ENCODE results near the gene C9orf152. TPM values are rescaled to one million over a fixed set of nuclear protein-coding genes. Genes with fewer than 3 reads are reported as not detected.
"Not testable (repeated sequence)": the region's sequence is repeated elsewhere in the genome, so short reads cannot be mapped to it uniquely, and the experiment has no call there.

C9orf152 gene
- total RNA-seq, 3 donors from 2014 or later = 0.14 TPM; not detected in 2

DNA sequence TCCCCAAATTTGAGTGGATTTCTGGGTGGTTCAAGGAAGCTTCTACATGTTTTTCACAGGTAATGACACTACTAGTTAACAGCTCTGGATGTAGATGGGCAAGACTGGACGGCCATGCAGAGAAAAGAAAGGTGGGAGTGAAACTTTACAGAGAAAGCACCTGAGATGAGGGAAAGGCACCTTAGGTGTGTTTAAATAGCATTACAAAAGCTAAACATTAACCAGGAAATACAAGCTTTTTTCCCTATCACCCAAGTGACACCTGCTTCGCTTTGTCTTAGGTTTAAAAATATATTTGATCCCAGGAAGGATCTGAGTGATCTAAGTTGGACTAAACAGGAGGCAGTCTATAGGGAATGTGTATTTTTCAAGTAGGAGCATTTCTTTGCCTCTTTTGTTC is 8.3 kb downstream of the C9orf152 start:
- H3K36me3 Mint-ChIP-seq (ENCODE audit: insufficient read depth) = no peaks in the 10 kb centered on the region

DNA sequence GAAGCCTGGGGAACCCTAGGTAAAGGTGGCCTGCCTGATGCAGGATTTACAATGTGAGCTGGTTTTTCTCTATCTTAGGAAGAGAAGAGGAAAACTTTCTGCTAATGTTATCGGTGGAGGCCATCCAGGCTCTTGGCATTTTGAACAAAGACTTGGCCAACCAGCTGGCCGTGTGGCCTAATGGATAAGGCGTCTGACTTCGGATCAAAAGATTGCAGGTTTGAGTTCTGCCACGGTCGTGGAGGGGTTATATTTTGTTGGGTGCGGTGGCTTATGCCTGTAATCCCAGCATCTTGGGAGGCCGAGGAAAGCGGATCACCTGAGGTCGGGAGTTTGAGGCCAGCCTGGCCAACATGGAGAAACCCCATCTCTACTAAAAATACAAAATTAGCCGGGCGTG is 9.6 kb downstream of the C9orf152 start:
- DNase-seq = no peak
- Mint-ChIP-seq H3K36me3 (ENCODE audit: insufficient read depth) (no peaks in the 10 kb centered on the region), H3K27me3 (ENCODE audit: low read depth) (peaks cover 8% of the 10 kb centered on the region), H3K4me3 (no peak overlapping the region), H3K9me3 (no peaks in the 10 kb centered on the region), H3K4me1 (ENCODE audit: low read depth) (no peaks in the 10 kb centered on the region)
- no peak for ATAC-seq

More for the DNA sequence above, 8.3 kb downstream of the C9orf152 start:
- no peaks in the 10 kb centered on the region for H3K4me1 Mint-ChIP-seq (ENCODE audit: low read depth)
- H3K27me3 Mint-ChIP-seq (ENCODE audit: low read depth) = peaks cover 5% of the 10 kb centered on the region
- ATAC-seq = no peak
- H3K4me3 Mint-ChIP-seq = no peak overlapping the region
- no peaks in the 10 kb centered on the region for H3K9me3 Mint-ChIP-seq
- DNase-seq = no peak

DNA sequence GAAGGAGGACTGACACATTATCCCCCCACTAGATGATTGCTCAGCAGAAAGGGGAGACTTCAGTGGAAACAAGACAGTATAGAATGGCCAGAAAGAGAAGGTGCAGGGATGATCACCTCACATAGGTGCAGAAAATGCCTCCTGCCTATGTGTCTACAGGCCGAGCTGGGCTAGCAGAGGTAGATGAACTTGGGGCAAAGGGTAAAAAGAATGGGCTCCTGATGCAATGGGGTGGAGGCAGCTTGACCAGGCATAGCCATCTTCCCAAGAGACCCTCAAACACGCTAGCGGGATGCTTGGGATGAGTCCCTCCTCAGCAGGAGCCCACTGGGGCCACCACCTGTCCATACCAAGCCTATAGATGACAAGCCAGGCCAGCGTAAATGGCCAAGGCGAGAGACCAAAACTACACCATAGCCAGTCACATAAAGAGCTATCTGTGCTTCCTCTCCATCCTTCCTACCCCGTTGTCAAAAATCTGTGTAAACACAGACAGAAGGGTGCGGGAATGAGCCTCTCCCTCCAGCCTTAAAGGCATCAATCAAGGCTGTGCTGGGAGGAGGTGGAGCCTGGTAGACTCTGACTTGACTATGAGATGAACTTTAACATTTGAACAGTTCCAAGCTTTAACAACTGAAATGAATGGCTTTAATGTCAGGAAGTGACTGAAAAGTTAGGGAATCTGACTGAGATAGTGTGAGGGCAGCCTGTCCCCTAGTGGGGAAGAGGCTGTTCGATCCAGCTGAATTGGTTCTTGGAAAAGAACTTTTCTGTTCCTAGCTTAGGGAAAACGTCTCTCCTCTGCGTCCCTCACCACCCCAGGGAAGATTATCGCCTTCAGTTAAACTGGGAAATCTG is 10.4 kb downstream of the C9orf152 start:
- ATAC-seq = no peak
- no peaks in the 10 kb centered on the region for H3K9me3 Mint-ChIP-seq
- no peak for DNase-seq
- H3K4me3 Mint-ChIP-seq = no peak overlapping the region
- H3K36me3 Mint-ChIP-seq (ENCODE audit: insufficient read depth) = no peaks in the 10 kb centered on the region
- H3K4me1 Mint-ChIP-seq (ENCODE audit: low read depth) = no peaks in the 10 kb centered on the region
- H3K27me3 Mint-ChIP-seq (ENCODE audit: low read depth) = peaks cover 11% of the 10 kb centered on the region

DNA sequence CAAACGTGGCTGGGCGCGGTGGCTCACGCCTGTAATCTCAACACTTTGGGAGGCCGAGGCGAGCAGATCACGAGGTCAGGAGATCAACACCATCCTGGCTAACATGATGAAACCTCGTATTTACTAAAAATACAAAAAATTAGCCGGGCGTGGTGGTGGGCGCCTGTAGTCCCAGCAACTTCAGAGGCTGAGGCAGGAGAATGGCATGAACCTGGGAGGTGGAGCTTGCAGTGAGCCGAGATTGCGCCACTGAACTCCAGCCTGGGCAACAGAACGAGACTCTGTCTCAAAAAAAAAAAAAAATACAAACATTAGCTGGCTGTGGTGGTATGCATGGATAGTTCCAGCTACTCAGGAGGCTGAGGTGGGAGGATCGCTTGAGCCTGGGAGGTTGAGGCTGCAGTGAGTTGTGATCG is 11.9 kb downstream of the C9orf152 start:
- H3K4me1 Mint-ChIP-seq (ENCODE audit: low read depth); H3K9me3 Mint-ChIP-seq; H3K4me3 Mint-ChIP-seq; H3K36me3 Mint-ChIP-seq (ENCODE audit: insufficient read depth); ATAC-seq; DNase-seq: not testable (repeated sequence)
- H3K27me3 Mint-ChIP-seq (ENCODE audit: low read depth) = peaks cover 11% of the 10 kb centered on the region

DNA sequence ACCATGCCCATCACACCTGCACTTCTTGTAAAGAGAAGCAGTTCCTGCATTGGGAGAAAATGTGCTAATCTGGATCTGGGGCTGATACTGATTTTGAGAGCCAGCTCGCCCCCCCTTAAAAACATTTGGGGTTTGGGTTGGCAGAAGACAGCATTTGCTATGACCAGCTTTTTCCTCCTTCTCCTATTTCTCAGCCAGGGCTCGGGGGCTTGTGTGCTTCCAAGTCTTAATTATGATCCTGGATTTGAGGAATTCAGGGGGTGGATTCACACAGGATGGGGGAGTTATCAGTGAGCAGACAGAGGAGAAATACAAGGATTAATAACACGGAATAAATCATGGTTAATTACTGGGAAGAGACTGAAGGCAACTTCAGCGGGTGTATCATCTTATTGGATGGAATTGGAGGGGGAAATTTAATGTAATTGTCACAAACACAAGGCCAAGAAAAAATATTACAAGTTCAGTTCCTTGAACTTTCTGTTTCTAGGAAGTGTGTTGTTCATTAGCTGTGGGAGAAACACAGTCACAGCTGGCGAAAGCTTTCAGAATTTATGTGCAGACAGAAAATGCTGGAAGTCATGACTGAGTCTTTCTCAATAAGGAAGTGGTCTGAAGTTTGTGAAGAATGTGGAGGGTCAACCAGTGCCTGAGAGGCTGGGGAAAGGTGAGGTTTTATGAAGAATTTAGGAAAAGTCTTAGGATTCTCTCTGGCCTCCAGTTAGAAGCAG is 15.3 kb downstream of the C9orf152 start:
- DNase-seq = no peak
- peaks cover 5% of the 10 kb centered on the region for H3K27me3 Mint-ChIP-seq (ENCODE audit: low read depth)
- H3K4me3 Mint-ChIP-seq = no peak overlapping the region
- H3K9me3 Mint-ChIP-seq = no peaks in the 10 kb centered on the region
- peaks cover 1% of the 10 kb centered on the region for H3K4me1 Mint-ChIP-seq (ENCODE audit: low read depth)
- H3K36me3 Mint-ChIP-seq (ENCODE audit: insufficient read depth) = no peaks in the 10 kb centered on the region
- ATAC-seq = no peak

DNA sequence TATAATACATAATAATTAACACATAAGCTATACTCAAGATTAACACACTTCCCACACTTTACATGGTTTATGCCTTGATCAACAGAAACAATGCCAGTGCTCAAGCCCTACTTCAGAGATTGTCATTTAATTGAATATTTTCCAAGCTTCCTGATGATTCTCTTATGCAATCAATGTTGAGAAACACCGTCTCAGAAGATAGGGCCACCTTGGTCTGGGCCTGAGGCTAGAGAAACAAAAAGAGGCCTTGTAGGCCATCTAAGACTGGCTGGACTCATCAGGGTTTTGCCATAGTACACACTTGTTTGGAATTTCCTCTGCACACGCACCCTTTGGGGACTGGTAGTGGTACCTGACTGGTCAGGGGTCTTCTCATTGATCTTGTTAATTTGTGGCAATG is 16.3 kb downstream of the C9orf152 start:
- Mint-ChIP-seq H3K27me3 (ENCODE audit: low read depth) (peaks cover 5% of the 10 kb centered on the region), H3K9me3 (no peaks in the 10 kb centered on the region), H3K4me1 (ENCODE audit: low read depth) (peaks cover 1% of the 10 kb centered on the region), H3K36me3 (ENCODE audit: insufficient read depth) (no peaks in the 10 kb centered on the region), H3K4me3 (no peak overlapping the region)
- DNase-seq (no peak), ATAC-seq (no peak)

DNA sequence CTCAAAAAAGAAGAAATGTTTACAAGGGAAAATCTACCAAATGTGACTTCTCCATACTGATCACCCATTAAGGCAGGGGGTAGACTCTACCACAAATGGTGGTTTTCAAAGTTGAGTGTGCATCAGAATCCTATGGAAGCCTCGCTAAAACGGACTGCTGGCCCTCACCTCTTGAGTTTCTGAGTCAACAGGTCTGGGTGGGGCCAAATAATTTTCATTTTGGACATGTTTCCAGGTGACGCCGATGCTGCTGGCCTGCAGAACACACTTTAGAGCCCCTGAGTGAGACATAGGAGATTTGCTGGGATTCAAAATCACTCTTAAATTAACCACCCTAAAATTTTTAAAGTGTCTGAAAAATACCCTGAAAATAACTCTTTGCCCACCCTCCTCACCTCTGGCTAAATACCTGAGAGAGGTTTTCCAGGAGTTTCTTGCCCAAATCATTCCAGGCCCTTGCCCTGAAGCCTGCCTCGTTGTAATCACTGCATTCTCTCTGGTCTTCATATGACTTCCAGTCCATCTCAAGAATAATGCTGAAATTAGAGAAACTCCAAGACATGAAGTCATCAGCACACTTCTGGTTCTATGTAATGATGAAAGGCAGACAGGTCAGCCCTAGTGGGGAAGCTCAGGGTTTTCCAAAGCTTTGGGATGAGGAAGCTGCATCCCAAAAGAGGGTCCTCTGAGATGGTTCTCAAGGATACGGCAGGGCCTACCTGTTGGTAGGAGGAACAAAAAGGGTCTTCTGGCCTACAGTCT is 18.2 kb downstream of the C9orf152 start:
- Mint-ChIP-seq H3K9me3 (no peaks in the 10 kb centered on the region), H3K4me3 (no peak overlapping the region), H3K4me1 (ENCODE audit: low read depth) (peaks cover 1% of the 10 kb centered on the region), H3K36me3 (ENCODE audit: insufficient read depth) (no peaks in the 10 kb centered on the region), H3K27me3 (ENCODE audit: low read depth) (peaks cover 5% of the 10 kb centered on the region)
- no peak for DNase-seq
- ATAC-seq = no peak

DNA sequence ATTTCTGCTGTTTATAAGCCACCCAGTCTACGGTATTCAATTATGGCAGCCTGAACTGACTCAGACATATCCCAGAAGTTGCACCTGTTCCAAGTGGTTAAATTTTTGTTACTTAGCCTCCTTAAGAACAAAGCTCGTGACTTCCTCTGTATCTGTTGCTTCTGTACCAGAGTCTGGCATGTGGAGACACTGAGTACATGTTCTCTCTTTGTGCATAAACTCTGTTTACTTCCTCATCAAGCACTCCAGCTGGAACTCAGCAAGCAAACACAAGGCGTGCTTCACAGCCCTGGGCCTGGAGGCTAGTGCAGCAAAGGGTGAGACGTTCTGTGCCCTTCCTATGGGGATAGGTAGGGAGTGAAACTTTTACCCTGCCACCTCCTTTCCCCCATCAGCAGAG is 19.0 kb downstream of the C9orf152 start:
- Mint-ChIP-seq H3K27me3 (ENCODE audit: low read depth) (peaks cover 3% of the 10 kb centered on the region), H3K36me3 (ENCODE audit: insufficient read depth) (no peaks in the 10 kb centered on the region), H3K9me3 (no peaks in the 10 kb centered on the region), H3K4me3 (no peak overlapping the region), H3K4me1 (ENCODE audit: low read depth) (peaks cover 1% of the 10 kb centered on the region)
- no peak for DNase-seq
- no peak for ATAC-seq

DNA sequence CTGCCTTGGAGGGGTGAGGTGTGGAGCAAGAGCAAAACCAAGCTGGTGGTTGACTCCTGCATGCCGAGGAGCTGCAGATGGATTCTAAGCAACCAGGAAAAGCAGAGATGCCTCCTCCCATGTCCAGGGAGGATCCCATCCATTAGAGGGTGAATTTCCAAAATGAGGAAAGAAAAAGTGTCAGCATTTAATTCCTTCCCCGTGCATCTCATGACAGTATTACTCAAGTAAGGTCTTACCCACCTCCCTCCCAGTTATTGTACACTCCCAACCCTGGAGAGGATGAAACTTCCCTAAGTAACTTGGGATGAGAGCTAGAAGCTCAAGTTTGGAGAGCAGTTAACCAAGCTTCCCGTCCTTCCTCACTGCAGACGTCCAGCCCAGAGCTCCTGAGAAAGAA is 19.9 kb downstream of the C9orf152 start:
- ATAC-seq (no peak), DNase-seq (no peak)
- no peaks in the 10 kb centered on the region for H3K9me3 Mint-ChIP-seq
- H3K4me1 Mint-ChIP-seq (ENCODE audit: low read depth) = peaks cover 1% of the 10 kb centered on the region
- no peak overlapping the region for H3K4me3 Mint-ChIP-seq
- peaks cover 3% of the 10 kb centered on the region for H3K27me3 Mint-ChIP-seq (ENCODE audit: low read depth)
- no peaks in the 10 kb centered on the region for H3K36me3 Mint-ChIP-seq (ENCODE audit: insufficient read depth)

DNA sequence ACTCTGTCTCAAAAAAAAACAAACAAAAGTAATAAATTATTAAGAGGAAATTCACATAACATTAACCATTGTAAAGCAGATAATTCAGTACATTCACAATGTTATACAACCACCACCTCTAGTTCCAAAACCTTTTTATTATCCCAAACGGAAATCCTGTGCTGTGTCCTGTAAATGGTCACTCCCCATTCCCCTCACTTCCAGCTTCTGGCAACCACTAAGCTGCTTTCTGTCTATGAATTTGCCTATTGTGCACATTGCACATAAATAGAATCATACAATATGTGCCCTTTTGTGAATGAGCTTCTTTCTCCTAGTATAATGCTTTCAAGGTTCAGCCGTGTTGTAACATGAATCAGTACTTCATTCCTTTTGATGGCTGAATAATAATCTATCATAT is 20.8 kb downstream of the C9orf152 start:
- H3K9me3 Mint-ChIP-seq = no peaks in the 10 kb centered on the region
- ATAC-seq = no peak

DNA sequence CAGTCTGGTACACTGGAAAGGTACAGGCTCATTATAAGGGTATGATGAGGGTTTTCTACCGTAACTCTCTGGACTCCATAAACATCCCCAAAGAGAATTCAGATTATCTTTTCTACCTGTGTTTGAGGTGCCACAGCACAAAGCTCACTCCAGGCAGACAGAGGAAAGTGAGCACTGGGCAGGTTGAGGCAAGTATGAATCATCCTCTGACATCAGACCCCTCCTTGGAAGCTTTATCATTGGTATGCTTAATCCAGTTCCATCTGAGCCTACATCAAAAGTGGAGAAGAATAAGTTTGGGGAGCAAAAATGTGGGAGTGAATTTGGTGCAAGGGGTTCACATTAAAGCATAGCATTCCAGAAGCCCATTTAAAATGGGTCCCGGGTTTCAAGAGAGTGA is 21.7 kb downstream of the C9orf152 start:
- no peak overlapping the region for H3K4me3 Mint-ChIP-seq
- peaks cover 1% of the 10 kb centered on the region for H3K4me1 Mint-ChIP-seq (ENCODE audit: low read depth)
- DNase-seq (no peak), ATAC-seq (no peak)
- H3K9me3 Mint-ChIP-seq = no peaks in the 10 kb centered on the region
- no peaks in the 10 kb centered on the region for H3K36me3 Mint-ChIP-seq (ENCODE audit: insufficient read depth)
- H3K27me3 Mint-ChIP-seq (ENCODE audit: low read depth) = no peaks in the 10 kb centered on the region

More for the DNA sequence above, 20.8 kb downstream of the C9orf152 start:
- peaks cover 1% of the 10 kb centered on the region for H3K4me1 Mint-ChIP-seq (ENCODE audit: low read depth)
- H3K36me3 Mint-ChIP-seq (ENCODE audit: insufficient read depth) = no peaks in the 10 kb centered on the region
- no peaks in the 10 kb centered on the region for H3K27me3 Mint-ChIP-seq (ENCODE audit: low read depth)
- H3K4me3 Mint-ChIP-seq = no peak overlapping the region
- no peak for DNase-seq

DNA sequence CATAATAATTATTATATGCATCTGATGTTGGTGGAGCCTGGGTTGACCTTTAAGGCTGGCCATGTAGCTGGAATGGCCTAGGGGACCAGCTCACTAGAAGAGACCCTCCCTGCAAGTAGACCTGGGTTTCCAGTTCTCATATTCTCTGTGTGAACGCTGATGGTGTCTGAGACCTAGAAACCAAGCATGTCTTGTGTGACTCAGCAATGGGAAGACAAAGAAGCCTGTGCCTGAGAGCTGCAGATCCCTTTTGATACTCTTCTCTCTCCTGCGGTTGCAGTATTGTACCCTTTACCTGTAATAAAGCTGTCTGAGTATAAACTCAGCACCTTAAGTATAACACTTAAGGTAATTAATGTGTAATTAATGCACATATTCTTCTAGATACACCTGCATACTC is 22.2 kb downstream of the C9orf152 start:
- H3K4me3 Mint-ChIP-seq = no peak overlapping the region
- DNase-seq = no peak
- H3K27me3 Mint-ChIP-seq (ENCODE audit: low read depth) = no peaks in the 10 kb centered on the region

DNA sequence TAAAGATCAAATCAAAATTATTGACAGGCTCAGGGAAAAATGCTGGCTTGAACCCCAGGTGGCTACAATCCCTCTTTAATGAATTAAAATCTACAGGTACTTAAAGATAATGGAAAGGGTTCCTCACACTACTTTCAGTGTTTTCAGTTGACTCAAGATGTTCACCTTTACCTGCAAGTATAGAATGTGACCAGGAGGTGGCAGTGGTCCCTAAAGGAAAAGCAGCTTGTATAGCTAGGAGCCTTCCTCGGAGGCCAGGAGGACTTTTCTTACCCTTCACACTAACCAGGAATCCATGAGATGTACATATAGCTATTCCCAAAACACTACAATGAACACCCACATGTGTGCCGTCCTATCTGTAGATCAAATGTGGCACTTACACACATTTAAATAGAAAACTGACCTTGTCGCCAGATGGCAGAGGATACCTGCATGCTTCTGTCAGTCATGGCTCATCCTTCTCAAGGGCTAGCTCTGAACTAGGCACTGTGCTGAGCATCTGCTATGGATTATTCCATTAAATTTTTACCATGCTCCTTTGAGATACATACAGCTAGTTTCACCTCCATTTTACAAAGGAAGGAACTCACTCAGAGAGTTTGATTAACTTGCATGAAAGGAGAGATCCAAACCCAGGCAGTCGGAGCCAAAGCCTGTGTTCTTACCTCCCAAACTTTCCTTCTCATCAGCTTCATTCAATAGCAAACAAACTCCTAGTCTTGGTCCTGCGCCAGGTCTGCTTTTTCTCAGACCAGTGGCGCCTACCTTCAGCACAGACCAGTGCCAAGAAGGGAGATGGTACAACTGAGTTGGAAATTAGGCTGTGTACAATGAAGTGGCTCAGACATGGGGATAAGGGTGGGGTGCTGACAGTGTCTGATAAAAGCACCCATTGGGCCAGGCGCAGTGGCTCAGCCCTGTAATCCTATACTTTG is 24.5 kb downstream of the C9orf152 start:
- H3K36me3 Mint-ChIP-seq (ENCODE audit: insufficient read depth) = no peaks in the 10 kb centered on the region
- H3K4me1 Mint-ChIP-seq (ENCODE audit: low read depth) = no peaks in the 10 kb centered on the region
- ATAC-seq (peak; percentile 32 to 57), DNase-seq (peak; percentile 22)
- H3K4me3 Mint-ChIP-seq = no peak overlapping the region
- no peaks in the 10 kb centered on the region for H3K27me3 Mint-ChIP-seq (ENCODE audit: low read depth)
- H3K9me3 Mint-ChIP-seq = peaks cover 7% of the 10 kb centered on the region

More for the DNA sequence above, 22.2 kb downstream of the C9orf152 start:
- Mint-ChIP-seq H3K9me3 (peaks cover 3% of the 10 kb centered on the region), H3K4me1 (ENCODE audit: low read depth) (peaks cover 1% of the 10 kb centered on the region), H3K36me3 (ENCODE audit: insufficient read depth) (no peaks in the 10 kb centered on the region)
- no peak for ATAC-seq

Data from activated T-cell treated with anti-CD3 and anti-CD28 coated beads, Interleukin-2, amount 50 U/mL, for 4 hours (primary cell).